Activated T-cell treated with anti-CD3 and anti-CD28 coated beads for 48 hours (primary cell): Measurements from ENCODE around the gene TICRR.

Source experiments
- DNase-seq: peaks from one replicate; pipeline ENCODE4 v3.0.0-alpha.2; 2020; ENCODE audit warnings: low read depth

The TICRR gene

GRCh38 chr15:89654301-89654761 is 79.1 kb downstream of the TICRR start:
- no peak for DNase-seq

- peak; percentile 34 for DNase-seq
Observed at GRCh38 chr15:89654847-89655805, 79.9 kb downstream of the TICRR start, which contains the start of gene KIF7. TSS of gene KIF7 (minus strand) at chr15:89655467. CDS start at chr15:89652930, 2,537 bp downstream.

- DNase-seq: peak; percentile 15
Observed at GRCh38 chr15:89656116-89656815, 81.0 kb downstream of the TICRR start.

GRCh38 chr15:89657686-89658200 is 82.5 kb downstream of the TICRR start:
- no peak for DNase-seq

GRCh38 chr15:89659295-89659694 is 84.0 kb downstream of the TICRR start:
- no peak for DNase-seq

- DNase-seq: no peak
Observed at GRCh38 chr15:89660556-89660955, 85.3 kb downstream of the TICRR start.

- DNase-seq: no peak
Observed at GRCh38 chr15:89662893-89663626, 87.8 kb downstream of the TICRR start.

- DNase-seq: no peak
Observed at GRCh38 chr15:89664441-89665350, 89.4 kb downstream of the TICRR start.

- DNase-seq: peak; percentile 8
Observed at GRCh38 chr15:89665449-89666181, 90.3 kb downstream of the TICRR start.

- no peak for DNase-seq
Observed at GRCh38 chr15:89666184-89666857, 91.1 kb downstream of the TICRR start.

GRCh38 chr15:89666858-89667705 is 91.8 kb downstream of the TICRR start:
- no peak for DNase-seq

- no peak for DNase-seq
Observed at GRCh38 chr15:89667706-89667960, 92.4 kb downstream of the TICRR start.

GRCh38 chr15:89668171-89668570 is 92.9 kb downstream of the TICRR start:
- no peak for DNase-seq

GRCh38 chr15:89669309-89669865 is 94.1 kb downstream of the TICRR start:
- DNase-seq: no peak

GRCh38 chr15:89669941-89670340 is 94.7 kb downstream of the TICRR start:
- DNase-seq: no peak

GRCh38 chr15:89670971-89671560 is 95.8 kb downstream of the TICRR start:
- DNase-seq: no peak

- no peak for DNase-seq
Observed at GRCh38 chr15:89671687-89672086, 96.4 kb downstream of the TICRR start.
